ENCODE measurements around the gene ABI3BP. TPM values are rescaled to one million over a fixed set of nuclear protein-coding genes. Genes with fewer than 3 reads are reported as not detected.

ABI3BP gene
- total RNA-seq, 1 experiment from 2014 or later: 0.74 TPM

GRCh38 chr3:100766069-100766468, 227.2 kb downstream of the ABI3BP start (continued):
- no peak for TF ChIP-seq IRF1 (CRISPR knock-in tag; IDR thresholded peaks at IDR 0.05)

- ChIA-PET POLR2A (no interaction called here), CTCF (no interaction called here)
- ATAC-seq (no peak), DNase-seq (ENCODE audit: low spot score) (no peak)
- H3K36me3 Mint-ChIP-seq: no peaks in the 10 kb centered on the region
- H3K4me3 Mint-ChIP-seq: no peak overlapping the region
- H3K27ac Mint-ChIP-seq: no peak overlapping the region
- TF ChIP-seq MYBL2 (CRISPR knock-in tag; IDR thresholded peaks at IDR 0.05): no peak
- TF ChIP-seq ZSCAN18 (CRISPR knock-in tag; IDR thresholded peaks at IDR 0.05): no peak
- no peak for TF ChIP-seq NFE2L1 (CRISPR knock-in tag; IDR thresholded peaks at IDR 0.05)
- TF ChIP-seq ZNF425 (CRISPR knock-in tag; conservative IDR thresholded peaks at IDR 0.05): no peak
- no peak for TF ChIP-seq ZNF121 (CRISPR knock-in tag; IDR thresholded peaks at IDR 0.05)
- no peak for TF ChIP-seq PRDM15 (CRISPR knock-in tag; IDR thresholded peaks at IDR 0.05)
- no peak for TF ChIP-seq NFATC4 (CRISPR knock-in tag; IDR thresholded peaks at IDR 0.05)
- no peaks in the 10 kb centered on the region for H3K27me3 Mint-ChIP-seq (ENCODE audit: low read depth)
- no peaks in the 10 kb centered on the region for H3K9me3 Mint-ChIP-seq
- H3K4me1 Mint-ChIP-seq: peaks cover 26% of the 10 kb centered on the region
Measured at GRCh38 chr3:100765437-100765975, 227.7 kb downstream of the ABI3BP start.

- DNase-seq (ENCODE audit: low spot score): no peak
- POLR2A ChIA-PET: no interaction called here
- CTCF ChIA-PET: interaction anchor here (0.7 to 1.9 kb wide), 6 partner anchors 8 to 299 kb away, joined by 3 to 8 read pairs (median 6); partner anchors contain the start of gene TFG
- Mint-ChIP-seq H3K4me1 (peaks cover 19% of the 10 kb centered on the region), H3K27ac (no peak overlapping the region), H3K4me3 (no peak overlapping the region), H3K9me3 (no peaks in the 10 kb centered on the region), H3K36me3 (no peaks in the 10 kb centered on the region), H3K27me3 (ENCODE audit: low read depth) (no peaks in the 10 kb centered on the region)
- no peak for TF ChIP-seq TCF7 (CRISPR knock-in tag; IDR thresholded peaks at IDR 0.05; ENCODE audit: low read depth)
- no peak for ATAC-seq
Measured at GRCh38 chr3:100761951-100762350, 231.3 kb downstream of the ABI3BP start.

- ChIA-PET POLR2A (no interaction called here), CTCF (interaction anchor here (0.5 to 1.9 kb wide), 8 partner anchors 8 to 299 kb away, joined by 3 to 8 read pairs (median 4); partner anchors contain the start of gene TFG)
- DNase-seq (ENCODE audit: low spot score) (peak; percentile 37), ATAC-seq (peak; percentile 93)
- Mint-ChIP-seq H3K4me3 (no peak overlapping the region), H3K4me1 (peaks cover 22% of the 10 kb centered on the region), H3K36me3 (no peaks in the 10 kb centered on the region), H3K27ac (no peak overlapping the region), H3K9me3 (no peaks in the 10 kb centered on the region), H3K27me3 (ENCODE audit: low read depth) (no peaks in the 10 kb centered on the region)
- no peak for TF ChIP-seq ZNF232 (CRISPR knock-in tag; IDR thresholded peaks at IDR 0.05)
- TF ChIP-seq ATF6 (CRISPR knock-in tag; IDR thresholded peaks at IDR 0.05): no peak
- no peak for TF ChIP-seq E2F5 (CRISPR knock-in tag; IDR thresholded peaks at IDR 0.05)
- no peak for TF ChIP-seq ARID4B (CRISPR knock-in tag; IDR thresholded peaks at IDR 0.05; ENCODE audit: borderline replicate concordance)
Measured at GRCh38 chr3:100761211-100761942, 231.8 kb downstream of the ABI3BP start.
